ENCODE data around the gene PTGFRN. TPM values are rescaled to one million over a fixed set of nuclear protein-coding genes. Genes with fewer than 3 reads are reported as not detected.
"Not testable (repeated sequence)": the region's sequence is repeated elsewhere in the genome, so short reads cannot be mapped to it uniquely, and the experiment has no call there.

The PTGFRN gene
- polyA plus RNA-seq, 1 donor from 2014 or later, result 20.1 TPM

DNA sequence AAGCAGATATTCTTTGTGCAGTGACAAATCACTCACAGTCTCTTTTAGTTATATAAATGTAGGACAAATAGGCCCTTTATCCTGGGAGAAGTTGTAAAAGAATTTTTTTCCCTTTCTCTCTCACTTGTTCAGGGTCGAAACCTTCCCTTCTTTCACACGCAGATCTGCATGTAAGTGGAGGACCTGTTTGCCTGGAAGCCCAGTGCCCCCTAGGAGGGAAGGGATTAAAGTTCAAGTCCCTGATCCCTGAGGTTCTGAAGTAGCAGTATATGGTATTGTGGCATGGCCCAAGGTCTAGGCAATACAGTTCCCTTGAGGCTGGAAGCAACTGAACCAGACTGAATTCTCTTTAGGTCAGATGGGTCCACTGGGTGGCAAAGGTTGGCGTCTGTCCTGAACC is 48.6 kb upstream of the PTGFRN start:
- H3K4me2 ChIP-seq (ENCODE audit: low read length), result no peak overlapping the region
- no peak overlapping the region for H2AFZ ChIP-seq (ENCODE audit: low read depth, low read length)

GRCh38 chr1:116863031-116863430 is 46.7 kb upstream of the PTGFRN start:
- H3K4me2 ChIP-seq (ENCODE audit: low read length); H3K27me3 ChIP-seq (ENCODE audit: insufficient read depth, low read depth, low read length): not testable (repeated sequence)

More for the DNA sequence above, 48.6 kb upstream of the PTGFRN start:
- Histone ChIP-seq H3K36me3 (ENCODE audit: insufficient read depth, low read length) (no peaks in the 10 kb centered on the region), H3K79me2 (replicated peaks; ENCODE audit: insufficient read depth, low read length) (no peaks in the 10 kb centered on the region), H3K27ac (ENCODE audit: low read length) (no peak overlapping the region), H3F3A (ENCODE audit: insufficient read depth, low read length, poor library complexity, severe bottlenecking) (no peaks in the 10 kb centered on the region), H3K9ac (ENCODE audit: low read length) (no peak overlapping the region), H4K20me1 (ENCODE audit: insufficient read depth) (no peaks in the 10 kb centered on the region), H3K9me3 (ENCODE audit: low read length) (no peaks in the 10 kb centered on the region), H3K4me3 (ENCODE audit: low read length) (no peak overlapping the region), H3K27me3 (ENCODE audit: insufficient read depth, low read depth, low read length) (no peaks in the 10 kb centered on the region), H3K9me2 (ENCODE audit: insufficient read depth, low read length) (no peaks in the 10 kb centered on the region)
- TF ChIP-seq MXI1 (conservative IDR thresholded peaks at IDR 0.05; ENCODE audit: poor library complexity, severe bottlenecking) (no peak), POLR2AphosphoS5 (IDR thresholded peaks at IDR 0.05) (no peak), EZH2 (IDR thresholded peaks at IDR 0.05; ENCODE audit: borderline replicate concordance, insufficient read depth, low read length, poor library complexity, severe bottlenecking) (no peak), RAD21 (conservative IDR thresholded peaks at IDR 0.05) (no peak), EP300 (conservative IDR thresholded peaks at IDR 0.05; ENCODE audit: poor library complexity, severe bottlenecking) (no peak), REST (IDR thresholded peaks at IDR 0.05; ENCODE audit: borderline replicate concordance) (no peak), SMC3 (conservative IDR thresholded peaks at IDR 0.05; ENCODE audit: poor library complexity) (no peak), TAF1 (IDR thresholded peaks at IDR 0.05; ENCODE audit: low read depth) (no peak)
- TF ChIP-seq, protein P1, sequence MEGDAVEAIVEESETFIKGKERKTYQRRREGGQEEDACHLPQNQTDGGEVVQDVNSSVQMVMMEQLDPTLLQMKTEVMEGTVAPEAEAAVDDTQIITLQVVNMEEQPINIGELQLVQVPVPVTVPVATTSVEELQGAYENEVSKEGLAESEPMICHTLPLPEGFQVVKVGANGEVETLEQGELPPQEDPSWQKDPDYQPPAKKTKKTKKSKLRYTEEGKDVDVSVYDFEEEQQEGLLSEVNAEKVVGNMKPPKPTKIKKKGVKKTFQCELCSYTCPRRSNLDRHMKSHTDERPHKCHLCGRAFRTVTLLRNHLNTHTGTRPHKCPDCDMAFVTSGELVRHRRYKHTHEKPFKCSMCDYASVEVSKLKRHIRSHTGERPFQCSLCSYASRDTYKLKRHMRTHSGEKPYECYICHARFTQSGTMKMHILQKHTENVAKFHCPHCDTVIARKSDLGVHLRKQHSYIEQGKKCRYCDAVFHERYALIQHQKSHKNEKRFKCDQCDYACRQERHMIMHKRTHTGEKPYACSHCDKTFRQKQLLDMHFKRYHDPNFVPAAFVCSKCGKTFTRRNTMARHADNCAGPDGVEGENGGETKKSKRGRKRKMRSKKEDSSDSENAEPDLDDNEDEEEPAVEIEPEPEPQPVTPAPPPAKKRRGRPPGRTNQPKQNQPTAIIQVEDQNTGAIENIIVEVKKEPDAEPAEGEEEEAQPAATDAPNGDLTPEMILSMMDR (IDR thresholded peaks at IDR 0.05; ENCODE audit: poor library complexity, severe bottlenecking), result no peak

DNA sequence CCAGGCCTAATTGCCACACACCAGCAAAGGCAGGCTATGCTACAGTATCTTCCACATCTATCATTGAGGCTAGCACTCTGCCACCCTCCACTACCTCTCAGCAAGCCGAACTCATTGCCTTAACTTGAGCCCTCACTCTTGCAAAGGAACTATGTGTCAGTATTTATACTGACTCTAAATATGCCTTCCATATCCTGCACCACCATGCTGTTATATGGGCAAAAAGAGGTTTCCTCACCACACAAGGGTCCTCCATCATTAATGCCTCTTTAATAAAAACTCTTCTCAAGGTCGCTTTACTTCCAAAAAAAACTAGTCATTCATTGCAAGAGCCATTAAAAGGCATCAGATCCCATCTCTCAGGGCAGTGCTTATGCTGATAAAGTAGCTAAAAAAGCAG is 43.2 kb upstream of the PTGFRN start:
- not testable (repeated sequence) for H3K9me2 ChIP-seq (ENCODE audit: insufficient read depth, low read length); H4K20me1 ChIP-seq (ENCODE audit: insufficient read depth); H3K4me3 ChIP-seq (ENCODE audit: low read length); H3K4me2 ChIP-seq (ENCODE audit: low read length); H3K27me3 ChIP-seq (ENCODE audit: insufficient read depth, low read depth, low read length); H3K79me2 ChIP-seq (replicated peaks; ENCODE audit: insufficient read depth, low read length); H3F3A ChIP-seq (ENCODE audit: insufficient read depth, low read length, poor library complexity, severe bottlenecking); H2AFZ ChIP-seq (ENCODE audit: low read depth, low read length); H3K36me3 ChIP-seq (ENCODE audit: insufficient read depth, low read length); H3K27ac ChIP-seq (ENCODE audit: low read length); H3K9me3 ChIP-seq (ENCODE audit: low read length); H3K9ac ChIP-seq (ENCODE audit: low read length)

More at GRCh38 chr1:116863031-116863430, 46.7 kb upstream of the PTGFRN start:
- H3K36me3 ChIP-seq (ENCODE audit: insufficient read depth, low read length); H4K20me1 ChIP-seq (ENCODE audit: insufficient read depth); H3K27ac ChIP-seq (ENCODE audit: low read length); H3K9me2 ChIP-seq (ENCODE audit: insufficient read depth, low read length); H2AFZ ChIP-seq (ENCODE audit: low read depth, low read length); H3K4me3 ChIP-seq (ENCODE audit: low read length); H3K9ac ChIP-seq (ENCODE audit: low read length); H3K79me2 ChIP-seq (replicated peaks; ENCODE audit: insufficient read depth, low read length); H3F3A ChIP-seq (ENCODE audit: insufficient read depth, low read length, poor library complexity, severe bottlenecking); H3K9me3 ChIP-seq (ENCODE audit: low read length): not testable (repeated sequence)
